Suprapubic skin (tissue), 3 donors: ENCODE measurements around the gene YTHDF1.

ENCODE experiments used
- CTCF ChIP-seq, 2 donors: fragments of 200-600 bp in 1 of 2; fragments of 450-650 bp in 1 of 2; sonication (generic) in 1 of 2; IDR thresholded peaks; one replicate each; pipeline ENCODE4 v1.5.1; 2016 to 2019; ENCODE audit warnings: antibody characterized with exemption in 2 of 2, mild to moderate bottlenecking in 1 of 2, moderate library complexity in 1 of 2
- POLR2AphosphoS5 ChIP-seq, 3 donors: sonication (generic); formaldehyde crosslinking; IDR thresholded peaks; one replicate each; pipeline ENCODE4 v1.6.1; 2017; ENCODE audit warnings: antibody characterized with exemption in 3 of 3

- no peak for TF ChIP-seq CTCF (IDR thresholded peaks at IDR 0.05)
- no peak for TF ChIP-seq POLR2AphosphoS5 (IDR thresholded peaks at IDR 0.05)
These were observed 1.4 kb downstream of the YTHDF1 start for GRCh38 chr20:63214514-63214913.
